GM12873 (cell line): Measurements from ENCODE around the gene GRM3.

ENCODE experiments used
- TF ChIP-seq, protein P1 (sequence below): IDR thresholded peaks from 2 replicates; pipeline ENCODE4 v1.5.1; 2012; ENCODE audit warnings: low read depth, mild to moderate bottlenecking, moderate library complexity, low read length, control low read depth; ENCODE audit not compliant: insufficient read depth; ENCODE audit errors: missing control alignments

The GRM3 gene

DNA sequence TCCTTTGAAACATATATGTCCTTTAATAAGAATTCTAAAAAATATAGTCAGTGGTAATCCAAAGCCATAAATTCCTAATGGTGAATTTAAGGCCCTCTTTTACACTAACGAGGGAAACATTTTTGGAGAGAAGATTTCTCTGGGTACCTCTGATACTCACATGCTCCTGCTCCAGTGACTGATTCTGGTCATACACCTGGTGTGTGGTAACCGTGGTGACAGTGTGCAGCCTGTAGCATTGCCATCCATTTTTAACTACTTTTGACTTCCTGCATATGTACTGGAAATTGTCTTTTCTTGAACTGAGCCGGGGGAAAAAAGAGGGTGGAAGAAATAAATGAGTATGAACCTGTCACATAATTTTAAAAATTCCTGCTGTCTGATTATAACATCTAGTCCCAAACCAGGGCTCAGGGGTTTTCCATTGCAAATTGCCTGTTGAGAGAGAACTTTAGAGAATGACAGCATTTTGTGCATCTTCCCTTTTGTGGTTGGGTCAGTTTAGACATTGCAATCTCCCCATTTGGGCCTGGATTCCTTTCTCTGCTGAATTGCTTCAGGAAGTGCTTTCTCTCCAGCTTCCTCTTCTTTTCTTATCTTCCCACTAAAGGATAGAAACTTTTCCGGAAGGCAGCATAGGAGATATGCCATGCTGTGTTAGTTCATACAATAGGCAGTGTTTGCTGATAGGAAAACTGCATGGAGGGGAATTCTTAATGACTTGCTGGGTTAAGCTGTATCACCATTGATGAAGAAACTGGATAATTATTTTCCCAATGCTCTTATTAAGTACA lies 125.5 kb downstream of the GRM3 start:
- TF ChIP-seq, protein P1, sequence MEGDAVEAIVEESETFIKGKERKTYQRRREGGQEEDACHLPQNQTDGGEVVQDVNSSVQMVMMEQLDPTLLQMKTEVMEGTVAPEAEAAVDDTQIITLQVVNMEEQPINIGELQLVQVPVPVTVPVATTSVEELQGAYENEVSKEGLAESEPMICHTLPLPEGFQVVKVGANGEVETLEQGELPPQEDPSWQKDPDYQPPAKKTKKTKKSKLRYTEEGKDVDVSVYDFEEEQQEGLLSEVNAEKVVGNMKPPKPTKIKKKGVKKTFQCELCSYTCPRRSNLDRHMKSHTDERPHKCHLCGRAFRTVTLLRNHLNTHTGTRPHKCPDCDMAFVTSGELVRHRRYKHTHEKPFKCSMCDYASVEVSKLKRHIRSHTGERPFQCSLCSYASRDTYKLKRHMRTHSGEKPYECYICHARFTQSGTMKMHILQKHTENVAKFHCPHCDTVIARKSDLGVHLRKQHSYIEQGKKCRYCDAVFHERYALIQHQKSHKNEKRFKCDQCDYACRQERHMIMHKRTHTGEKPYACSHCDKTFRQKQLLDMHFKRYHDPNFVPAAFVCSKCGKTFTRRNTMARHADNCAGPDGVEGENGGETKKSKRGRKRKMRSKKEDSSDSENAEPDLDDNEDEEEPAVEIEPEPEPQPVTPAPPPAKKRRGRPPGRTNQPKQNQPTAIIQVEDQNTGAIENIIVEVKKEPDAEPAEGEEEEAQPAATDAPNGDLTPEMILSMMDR: no peak

DNA sequence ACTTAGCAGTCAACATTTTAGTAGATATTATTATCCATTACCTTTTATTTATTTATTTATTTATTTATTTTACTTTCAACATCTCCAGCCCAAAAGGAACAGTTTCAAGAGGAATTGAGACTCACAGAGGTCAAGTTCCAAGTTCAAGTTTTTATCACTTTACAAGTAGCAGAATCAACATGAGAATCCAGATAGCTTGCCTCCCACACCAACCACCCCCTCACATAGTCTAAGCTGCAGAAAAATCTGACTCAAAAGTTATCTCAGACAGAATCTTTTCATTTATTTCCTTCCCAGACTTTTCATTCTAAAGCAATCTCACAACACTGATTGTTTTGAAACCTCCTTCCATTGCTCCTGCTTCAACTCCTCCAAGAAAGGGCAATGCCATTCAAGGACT lies 129.6 kb downstream of the GRM3 start:
- TF ChIP-seq, protein P1: no peak

DNA sequence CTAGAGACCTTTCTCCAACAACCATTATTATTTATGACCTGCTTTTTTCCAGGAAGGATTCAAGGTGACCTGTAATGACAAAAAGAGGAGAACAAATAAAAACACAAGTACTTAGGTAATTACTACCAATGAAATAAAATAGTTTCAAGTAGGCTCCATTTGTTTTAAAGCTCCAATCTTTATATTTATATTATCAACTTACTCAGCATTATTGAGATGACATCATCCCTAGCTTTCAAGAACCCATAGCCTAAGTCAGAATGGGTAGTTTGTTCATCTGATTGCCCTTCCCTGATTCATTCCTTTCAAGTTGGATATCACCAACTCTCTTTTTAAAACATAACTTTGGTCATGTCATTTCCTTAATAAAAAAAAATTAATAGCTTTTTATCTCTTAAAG lies 131.5 kb downstream of the GRM3 start:
- TF ChIP-seq, protein P1: no peak

DNA sequence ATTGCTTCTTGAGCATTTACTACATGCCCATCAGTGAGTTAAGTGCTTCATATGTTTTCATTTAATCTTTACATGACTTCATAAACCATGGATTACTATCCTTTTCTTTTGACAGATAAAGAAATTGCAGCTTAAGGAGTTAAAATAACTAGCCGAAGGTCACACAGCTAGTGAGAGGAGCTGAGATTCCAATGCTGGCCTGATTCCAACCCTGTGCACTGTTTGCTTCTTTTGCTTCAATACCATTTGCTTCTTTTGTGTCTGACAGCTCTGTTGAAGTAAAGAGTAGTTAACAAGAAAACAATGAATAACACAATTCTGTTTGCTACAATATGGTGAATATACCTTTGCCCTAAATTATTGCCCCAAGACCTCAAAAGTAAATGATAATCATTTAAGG lies 132.4 kb downstream of the GRM3 start:
- TF ChIP-seq, protein P1: no peak

DNA sequence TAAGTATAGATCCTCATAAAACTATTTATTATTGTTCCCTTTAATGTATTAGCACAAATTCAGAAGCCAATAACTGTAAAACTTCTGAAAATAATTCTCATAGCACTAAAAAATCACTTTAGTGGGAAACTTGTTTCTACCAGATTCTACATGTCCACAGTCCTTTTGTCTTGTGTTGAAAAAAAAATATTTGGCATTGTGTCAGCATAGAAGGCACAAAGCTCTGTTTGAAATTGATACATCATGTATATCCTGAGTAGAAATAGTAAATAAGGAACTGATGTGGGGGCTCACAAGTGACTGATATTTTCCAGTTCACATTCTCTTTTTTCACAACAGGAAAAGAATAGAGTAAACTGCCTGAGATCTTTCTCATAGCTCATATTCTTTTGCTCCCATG lies 134.6 kb downstream of the GRM3 start:
- TF ChIP-seq, protein P1: no peak

DNA sequence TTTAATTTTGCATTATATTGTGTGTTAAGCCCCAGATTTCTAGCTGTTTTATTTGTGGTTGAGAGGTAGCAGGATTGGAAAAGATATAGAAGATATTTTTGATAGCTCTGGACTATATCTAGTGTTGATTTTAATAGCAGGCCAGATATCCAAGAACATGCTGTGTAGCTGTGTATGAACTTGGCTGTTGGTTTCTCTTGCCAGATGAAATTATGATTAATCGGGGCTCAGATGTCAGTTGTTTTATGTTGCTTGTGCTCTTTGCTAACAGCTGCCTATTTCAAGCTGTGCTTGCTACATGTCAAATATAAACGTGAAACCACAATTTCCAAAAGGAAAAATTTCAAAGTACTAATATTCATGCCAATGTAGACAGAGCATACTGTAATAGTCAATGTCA lies 141.1 kb downstream of the GRM3 start:
- TF ChIP-seq, protein P1: no peak

DNA sequence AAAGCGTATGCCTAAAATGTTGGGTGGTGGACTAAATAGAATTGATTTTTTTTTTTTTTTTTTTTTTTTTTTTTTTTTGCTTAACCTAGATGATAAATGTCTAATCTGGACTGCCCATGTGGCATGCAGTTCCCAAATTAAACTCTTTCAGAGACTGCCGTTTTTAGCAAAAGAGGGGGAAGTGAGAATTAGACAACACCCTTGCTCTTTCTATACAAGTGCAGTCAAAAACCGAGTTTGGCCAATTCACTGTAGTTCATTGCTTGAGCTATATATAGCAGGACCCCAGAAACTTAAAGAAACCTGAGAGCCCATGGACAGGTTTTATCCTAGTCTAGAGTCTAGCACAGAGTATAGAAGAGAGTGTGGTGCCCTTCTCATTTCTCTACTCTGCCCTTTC lies 141.9 kb downstream of the GRM3 start:
- TF ChIP-seq, protein P1: no peak
